B cell (primary cell): ENCODE data around the gene STON1. TPM values are rescaled to one million over a fixed set of nuclear protein-coding genes. Genes with fewer than 3 reads are reported as not detected.

Experiments
- ATAC-seq: fragments of 200-7000 bp; cut with Tn5 transposase; one replicate; pipeline ENCODE4 v1.10.0; 2021; ENCODE audit warnings: low read depth, mild to moderate bottlenecking, moderate number of reproducible peaks, moderate library complexity
- CTCF ChIA-PET: fragments of 350-600 bp; sonication (Branson Sonifier 250); formaldehyde crosslinking; loops from one replicate; lab custom pipeline; 2021; ENCODE audit warnings: antibody characterized with exemption, inconsistent platforms; lab: Charles Lee
- POLR2A ChIA-PET: fragments of 350-600 bp; sonication (Branson Sonifier 250); formaldehyde crosslinking; loops from one replicate; lab custom pipeline; 2021; ENCODE audit warnings: antibody characterized with exemption; lab: Charles Lee
- DNase-seq: peaks from one replicate; pipeline ENCODE4 v3.0.0; 2013
- H2AFZ ChIP-seq: 2 replicates; pipeline ENCODE4 v1.6.1; 2012; ENCODE audit warnings: mild to moderate bottlenecking, low read depth, low read length; ENCODE audit not compliant: insufficient read depth, poor library complexity, severe bottlenecking
- H3K27ac ChIP-seq, 2 donors: 1 replicate in 1 of 2; 2 replicates in 1 of 2; pipeline ENCODE4 v1.5.1; 2012 to 2013; ENCODE audit warnings: low read length in 2 of 2, mild to moderate bottlenecking in 2 of 2, moderate library complexity in 1 of 2
- H3K27me3 ChIP-seq, 4 experiments: fragments of 200-600 bp in 1 of 4; sonication (generic) in 1 of 4; replicated peaks in 1 of 4; 1 replicate in 2 of 4; 2 replicates in 2 of 4; pipeline versions ENCODE4 v1.6.1 to v1.7.0; 2013 to 2016; ENCODE audit warnings: low read length in 3 of 4, mild to moderate bottlenecking in 2 of 4, mixed read lengths in 1 of 4, moderate library complexity in 1 of 4; ENCODE audit not compliant: insufficient read depth in 4 of 4, control insufficient read depth in 3 of 4; ENCODE audit errors: control extremely low read depth in 1 of 4
- H3K36me3 ChIP-seq, 2 experiments: replicated peaks in 1 of 2; 1 replicate in 1 of 2; 2 replicates in 1 of 2; pipeline versions ENCODE4 v1.6.1 to v1.7.1; 2013; ENCODE audit warnings: low read length in 1 of 2; ENCODE audit not compliant: insufficient read depth in 2 of 2, control insufficient read depth in 1 of 2; ENCODE audit errors: control extremely low read depth in 1 of 2, extremely low read depth in 1 of 2
- H3K4me1 ChIP-seq, 2 donors: fragments of 200-600 bp in 1 of 2; sonication (generic) in 1 of 2; 1 replicate in 1 of 2; 2 replicates in 1 of 2; pipeline versions ENCODE4 v1.5.1 to v1.6.1; 2013 to 2017; ENCODE audit warnings: low read length in 2 of 2; ENCODE audit not compliant: control insufficient read depth in 2 of 2, insufficient read depth in 2 of 2
- H3K4me2 ChIP-seq: replicated peaks from 2 replicates; pipeline ENCODE3; 2012; ENCODE audit warnings: mild to moderate bottlenecking, low read depth, low read length; ENCODE audit not compliant: poor library complexity, severe bottlenecking
- H3K4me3 ChIP-seq, 5 experiments: fragments of 200-600 bp in 1 of 5; sonication (generic) in 1 of 5; 1 replicate in 3 of 5; 2 replicates in 2 of 5; pipeline versions ENCODE4 v1.5.1 to v1.7.0; 2011 to 2016; ENCODE audit warnings: low read length in 4 of 5, mild to moderate bottlenecking in 4 of 5, low read depth in 2 of 5, control low read depth in 1 of 5, moderate library complexity in 1 of 5; ENCODE audit not compliant: insufficient read depth in 1 of 5; ENCODE audit errors: control extremely low read depth in 1 of 5, extremely low read depth in 1 of 5
- H3K79me2 ChIP-seq: fragments of 200-600 bp; sonication (generic); one replicate; pipeline ENCODE4 v1.6.0; 2016; ENCODE audit warnings: low read length; ENCODE audit not compliant: control insufficient read depth, insufficient read depth
- H3K9ac ChIP-seq: fragments of 200-600 bp; sonication (generic); 2 replicates; pipeline ENCODE4 v1.6.1; 2017; ENCODE audit warnings: mild to moderate bottlenecking, low read length, moderate library complexity
- H3K9me3 ChIP-seq, 3 donors: one replicate each; pipeline versions ENCODE4 v1.6.1 to v1.7.1; 2013; ENCODE audit warnings: low read length in 2 of 3; ENCODE audit not compliant: control insufficient read depth in 2 of 3, insufficient read depth in 1 of 3; ENCODE audit errors: control extremely low read depth in 1 of 3
- H4K20me1 ChIP-seq: 2 replicates; pipeline ENCODE4 v1.6.0; 2012; ENCODE audit warnings: mild to moderate bottlenecking, low read length; ENCODE audit not compliant: insufficient read depth, control insufficient read depth, poor library complexity, severe bottlenecking
- H3K27ac Mint-ChIP-seq: one replicate; pipeline ENCODE4 v1.8.0; 2021; ENCODE audit warnings: mixed read lengths
- H3K27me3 Mint-ChIP-seq: one replicate; pipeline ENCODE4 v1.8.0; 2021; ENCODE audit warnings: mixed read lengths
- H3K4me1 Mint-ChIP-seq: one replicate; pipeline ENCODE4 v1.8.0; 2021; ENCODE audit warnings: mixed read lengths
- H3K4me3 Mint-ChIP-seq: one replicate; pipeline ENCODE4 v1.8.0; 2021; ENCODE audit warnings: mixed read lengths
- H3K9me3 Mint-ChIP-seq: one replicate; pipeline ENCODE4 v1.8.0; 2022; ENCODE audit warnings: mixed read lengths; ENCODE audit not compliant: insufficient read depth
- EZH2 ChIP-seq: IDR thresholded peaks from 2 replicates; pipeline ENCODE4 v1.6.1; 2012; ENCODE audit warnings: borderline replicate concordance, low read depth, mild to moderate bottlenecking, moderate library complexity, low read length; ENCODE audit not compliant: insufficient read depth, poor library complexity, severe bottlenecking
- WGBS: methylation state at CpG from one replicate; pipeline ENCODE4 v1.1.5; 2013; ENCODE audit warnings: missing lambda C conversion rate; ENCODE audit not compliant: insufficient coverage; 5-methylcytosine and 5-hydroxymethylcytosine counted together
- intact Hi-C: fragments of 100-400 bp; cut with micrococcal nuclease; formaldehyde crosslinking; loops from one replicate; pipeline ENCODE4 v1.10.0; 2022
- polyA plus RNA-seq: library from polyadenylated mRNA; depleted of rRNA; stranded (reverse); fragments of >200 nt; gene quantifications from 2 replicates; pipeline ENCODE4 v1.2.3, GENCODE V29; 2012
- total RNA-seq, 2 donors: library from RNA; stranded (reverse); fragments of 120-200 nt in 1 of 2; gene quantifications; 1 replicate in 1 of 2; 2 replicates in 1 of 2; pipeline versions ENCODE4 v1.2.3 to v1.2.4, GENCODE V29; 2013 to 2022
- TF ChIP-seq, protein P1 (sequence below): fragments of 200-600 bp; IDR thresholded peaks from one replicate; pipeline ENCODE4 v1.8.0; 2022; ENCODE audit warnings: antibody characterized with exemption, mild to moderate bottlenecking

The STON1 gene
- total and polyA plus RNA-seq, 2 donors (not counting 1 experiment from before 2014, with no cell fraction given), result 0.46 to 2.0 TPM

DNA sequence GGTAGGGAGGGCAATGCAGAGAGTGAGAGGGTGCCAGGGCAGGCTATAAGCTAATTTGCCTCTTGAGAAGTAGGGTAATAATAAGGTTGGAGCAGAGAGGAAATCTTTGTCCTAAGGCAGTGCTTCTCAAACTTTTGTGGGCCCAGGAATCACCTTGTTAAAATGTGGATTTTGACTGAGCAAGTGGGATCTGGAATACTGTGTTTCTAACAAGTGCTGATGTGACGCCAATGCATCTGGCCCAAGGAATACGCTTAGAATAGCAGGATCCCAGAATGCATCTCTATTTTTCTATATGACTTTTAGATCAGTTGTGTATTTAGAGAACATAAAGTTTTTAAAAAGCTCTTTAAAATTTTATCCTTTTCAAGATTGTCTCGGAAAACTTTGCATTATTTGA is 58.0 kb downstream of the STON1 start:
- no CpG with 5 or more reads among the region's 3 CpGs for WGBS
- H4K20me1 ChIP-seq, result no peaks in the 10 kb centered on the region
- H3K27me3 ChIP-seq, result no peaks in the 10 kb centered on the region
- Mint-ChIP-seq H3K9me3 (no peaks in the 10 kb centered on the region), H3K27me3 (peaks cover 11% of the 10 kb centered on the region), H3K27ac (no peak overlapping the region), H3K4me1 (no peaks in the 10 kb centered on the region), H3K4me3 (no peak overlapping the region)
- intact Hi-C loops, result no loop called here
- H3K4me2 ChIP-seq, result no peak overlapping the region
- DNase-seq, result no peak
- TF ChIP-seq EZH2, result no peak
- TF ChIP-seq, protein P1, sequence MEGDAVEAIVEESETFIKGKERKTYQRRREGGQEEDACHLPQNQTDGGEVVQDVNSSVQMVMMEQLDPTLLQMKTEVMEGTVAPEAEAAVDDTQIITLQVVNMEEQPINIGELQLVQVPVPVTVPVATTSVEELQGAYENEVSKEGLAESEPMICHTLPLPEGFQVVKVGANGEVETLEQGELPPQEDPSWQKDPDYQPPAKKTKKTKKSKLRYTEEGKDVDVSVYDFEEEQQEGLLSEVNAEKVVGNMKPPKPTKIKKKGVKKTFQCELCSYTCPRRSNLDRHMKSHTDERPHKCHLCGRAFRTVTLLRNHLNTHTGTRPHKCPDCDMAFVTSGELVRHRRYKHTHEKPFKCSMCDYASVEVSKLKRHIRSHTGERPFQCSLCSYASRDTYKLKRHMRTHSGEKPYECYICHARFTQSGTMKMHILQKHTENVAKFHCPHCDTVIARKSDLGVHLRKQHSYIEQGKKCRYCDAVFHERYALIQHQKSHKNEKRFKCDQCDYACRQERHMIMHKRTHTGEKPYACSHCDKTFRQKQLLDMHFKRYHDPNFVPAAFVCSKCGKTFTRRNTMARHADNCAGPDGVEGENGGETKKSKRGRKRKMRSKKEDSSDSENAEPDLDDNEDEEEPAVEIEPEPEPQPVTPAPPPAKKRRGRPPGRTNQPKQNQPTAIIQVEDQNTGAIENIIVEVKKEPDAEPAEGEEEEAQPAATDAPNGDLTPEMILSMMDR, result no peak
- no peak overlapping the region for H3K4me3 ChIP-seq
- no peak overlapping the region for H3K9ac ChIP-seq
- H2AFZ ChIP-seq, result no peak overlapping the region
- H3K9me3 ChIP-seq, result no peaks in the 10 kb centered on the region
- no peaks in the 10 kb centered on the region for H3K79me2 ChIP-seq
- H3K4me1 ChIP-seq, result no peaks in the 10 kb centered on the region
- no peaks in the 10 kb centered on the region for H3K36me3 ChIP-seq
- no peak overlapping the region for H3K27ac ChIP-seq
- POLR2A ChIA-PET, result no interaction called here
- ATAC-seq, result no peak
- CTCF ChIA-PET, result interaction anchor here (0.7 kb wide), 1 partner anchor 12 kb away, joined by 3 read pairs; no protein-coding TSS in a partner anchor

DNA sequence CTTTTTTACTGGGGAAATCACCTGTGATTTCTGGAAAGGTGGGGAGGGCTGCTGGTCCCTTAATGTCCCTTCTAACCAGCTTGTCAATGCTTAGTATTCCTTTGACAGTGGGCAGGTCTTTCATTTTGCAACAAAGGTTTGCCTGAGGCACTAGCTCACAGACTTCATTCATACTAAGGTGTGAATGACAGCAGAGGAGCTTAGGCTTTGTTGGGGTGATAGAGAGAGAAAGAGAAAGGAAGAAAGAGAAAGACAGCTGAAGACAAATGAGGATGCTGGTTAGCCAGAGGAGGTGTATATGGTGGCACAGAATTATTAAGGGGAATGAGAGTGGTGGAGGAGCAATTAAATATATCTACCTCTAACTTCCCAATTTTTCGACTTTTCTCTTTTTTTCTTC is 58.8 kb downstream of the STON1 start:
- no peaks in the 10 kb centered on the region for H3K79me2 ChIP-seq
- H3K9me3 ChIP-seq, result no peaks in the 10 kb centered on the region
- POLR2A ChIA-PET, result no interaction called here
- no peak overlapping the region for H2AFZ ChIP-seq
- ATAC-seq (no peak), DNase-seq (no peak)
- H3K27me3 ChIP-seq, result no peaks in the 10 kb centered on the region
- no peaks in the 10 kb centered on the region for H3K4me1 Mint-ChIP-seq
- H3K27ac ChIP-seq, result no peak overlapping the region
- CTCF ChIA-PET, result interaction anchor here (0.7 kb wide), 1 partner anchor 11 kb away, joined by 3 read pairs; no protein-coding TSS in a partner anchor
- no peak overlapping the region for H3K27ac Mint-ChIP-seq
- H4K20me1 ChIP-seq, result no peaks in the 10 kb centered on the region
- H3K4me1 ChIP-seq, result no peaks in the 10 kb centered on the region
- no peaks in the 10 kb centered on the region for H3K36me3 ChIP-seq
- TF ChIP-seq EZH2, result no peak
- TF ChIP-seq, protein P1, result no peak
- peaks cover 9% of the 10 kb centered on the region for H3K27me3 Mint-ChIP-seq
- intact Hi-C loops, result no loop called here
- H3K9ac ChIP-seq, result no peak overlapping the region
- H3K4me2 ChIP-seq, result no peak overlapping the region
- no peak overlapping the region for H3K4me3 Mint-ChIP-seq
- no peak overlapping the region for H3K4me3 ChIP-seq
- no CpG with 5 or more reads among the region's 1 CpG for WGBS
- H3K9me3 Mint-ChIP-seq, result no peaks in the 10 kb centered on the region
